Activated T-helper 2 cell treated with anti-CD3 and anti-CD28 coated beads, Interferon-gamma antibody, Interleukin-2, Interleukin-4, amounts not matched to agents 10 μg/mL and 5 μg/mL and 100 μg/mL, durations not matched to agents 14 hours and 24 hours and 36 hours (primary cell): ENCODE data around the gene SEPTIN12. TPM values are rescaled to one million over a fixed set of nuclear protein-coding genes. Genes with fewer than 3 reads are reported as not detected.

Experiments
- DNase-seq: peaks from one replicate; pipeline ENCODE4 v3.0.0; 2021; ENCODE audit warnings: low spot score
- H3K27ac Mint-ChIP-seq: one replicate; pipeline ENCODE4 v1.8.0; 2021; ENCODE audit warnings: mixed read lengths
- H3K27me3 Mint-ChIP-seq: one replicate; pipeline ENCODE4 v1.8.0; 2021; ENCODE audit warnings: low read depth, mixed read lengths
- H3K36me3 Mint-ChIP-seq: one replicate; pipeline ENCODE4 v1.8.0; 2021; ENCODE audit warnings: low read depth, mixed read lengths
- H3K4me1 Mint-ChIP-seq: one replicate; pipeline ENCODE4 v1.8.0; 2021; ENCODE audit warnings: low read depth, mixed read lengths
- H3K4me3 Mint-ChIP-seq: one replicate; pipeline ENCODE4 v1.8.0; 2021; ENCODE audit warnings: low read depth, mild to moderate bottlenecking, moderate library complexity, mixed read lengths
- H3K9me3 Mint-ChIP-seq: one replicate; pipeline ENCODE4 v1.8.0; 2021; ENCODE audit warnings: mixed read lengths
- intact Hi-C: fragments of 100-400 bp; cut with micrococcal nuclease; formaldehyde crosslinking; loops from one replicate; pipeline ENCODE4 v1.15.1; 2023
- total RNA-seq: library from RNA; stranded (reverse); gene quantifications from 2 replicates; pipeline ENCODE4 v1.2.3, GENCODE V29; 2022

Gene SEPTIN12
- total RNA-seq, 1 donor from 2014 or later, result not detected

GRCh38 chr16:4768549-4769305 lies 19.4 kb downstream of the SEPTIN12 start:
- Mint-ChIP-seq H3K4me3 (peak overlapping the region; percentile 88), H3K4me1 (peaks cover 13% of the 10 kb centered on the region), H3K27ac (peak overlapping the region; percentile 84), H3K9me3 (no peaks in the 10 kb centered on the region), H3K36me3 (peaks cover 10% of the 10 kb centered on the region), H3K27me3 (no peaks in the 10 kb centered on the region)
- intact Hi-C loops, result loop anchor here (1.0 to 5.0 kb wide), 3 partner anchors 79 to 189 kb away; partner anchors contain the start of genes GLYR1, MGRN1, SEC14L5 and UBN1
- DNase-seq, result peak; percentile 84

GRCh38 chr16:4767872-4768548 lies 20.1 kb downstream of the SEPTIN12 start:
- Mint-ChIP-seq H3K36me3 (peaks cover 13% of the 10 kb centered on the region), H3K4me1 (peaks cover 13% of the 10 kb centered on the region), H3K27ac (peak overlapping the region; percentile 84), H3K4me3 (peak overlapping the region; percentile 88), H3K9me3 (no peaks in the 10 kb centered on the region), H3K27me3 (no peaks in the 10 kb centered on the region)
- no peak for DNase-seq
- intact Hi-C loops, result loop anchor here (1.0 to 5.0 kb wide), 5 partner anchors 34 to 189 kb away; partner anchors contain the start of genes ANKS3, DNAAF8, GLYR1 and MGRN1

- Mint-ChIP-seq H3K9me3 (no peaks in the 10 kb centered on the region), H3K36me3 (peaks cover 23% of the 10 kb centered on the region), H3K27ac (peak within 1 kb of the TSS; percentile 84), H3K27me3 (no peaks in the 10 kb centered on the region), H3K4me1 (peaks cover 13% of the 10 kb centered on the region), H3K4me3 (peak within 1 kb of the TSS; percentile 88)
- intact Hi-C loops, result loop anchor here (1.0 to 5.0 kb wide), 3 partner anchors 33 to 190 kb away; partner anchors contain the start of genes ANKS3, DNAAF8, ROGDI and SEC14L5
- DNase-seq, result peak; percentile 95
Measured at GRCh38 chr16:4766875-4767628, 21.1 kb downstream of the SEPTIN12 start, which contains the start of gene ZNF500. ZNF500 (minus strand) TSS chr16:4767162; CDS start chr16:4765978, 1,184 bp downstream.

- intact Hi-C loops, result loop anchor here (5.0 kb wide), 1 partner anchor 192 kb away; the partner anchor contains the start of gene SEC14L5
- Mint-ChIP-seq H3K36me3 (peaks cover 25% of the 10 kb centered on the region), H3K27ac (peak overlapping the region; percentile 84), H3K4me3 (peak overlapping the region; percentile 85), H3K27me3 (no peaks in the 10 kb centered on the region), H3K4me1 (peaks cover 13% of the 10 kb centered on the region), H3K9me3 (no peaks in the 10 kb centered on the region)
- DNase-seq, result no peak
Measured at GRCh38 chr16:4765511-4766474, 22.4 kb downstream of the SEPTIN12 start.

- no peaks in the 10 kb centered on the region for H3K9me3 Mint-ChIP-seq
- H3K4me1 Mint-ChIP-seq, result peaks cover 13% of the 10 kb centered on the region
- H3K36me3 Mint-ChIP-seq, result peaks cover 43% of the 10 kb centered on the region
- H3K4me3 Mint-ChIP-seq, result peak overlapping the region; percentile 8
- no peaks in the 10 kb centered on the region for H3K27me3 Mint-ChIP-seq
- intact Hi-C loops, result no loop called here
- no peak for DNase-seq
- no peak overlapping the region for H3K27ac Mint-ChIP-seq
Measured at GRCh38 chr16:4763791-4764190, 24.4 kb downstream of the SEPTIN12 start.

- peaks cover 8% of the 10 kb centered on the region for H3K4me1 Mint-ChIP-seq
- H3K36me3 Mint-ChIP-seq, result peaks cover 50% of the 10 kb centered on the region
- no peak overlapping the region for H3K27ac Mint-ChIP-seq
- H3K27me3 Mint-ChIP-seq, result no peaks in the 10 kb centered on the region
- no peaks in the 10 kb centered on the region for H3K9me3 Mint-ChIP-seq
- DNase-seq, result no peak
- H3K4me3 Mint-ChIP-seq, result no peak overlapping the region
- intact Hi-C loops, result no loop called here
Measured at GRCh38 chr16:4762205-4762604, 25.9 kb downstream of the SEPTIN12 start.

GRCh38 chr16:4760221-4760910 lies 27.8 kb downstream of the SEPTIN12 start:
- intact Hi-C loops, result no loop called here
- Mint-ChIP-seq H3K4me3 (no peak overlapping the region), H3K9me3 (peaks cover 3% of the 10 kb centered on the region), H3K4me1 (no peaks in the 10 kb centered on the region), H3K27me3 (no peaks in the 10 kb centered on the region), H3K27ac (peak overlapping the region; percentile 5), H3K36me3 (peaks cover 62% of the 10 kb centered on the region)
- DNase-seq, result no peak

- Mint-ChIP-seq H3K4me3 (no peak overlapping the region), H3K27me3 (no peaks in the 10 kb centered on the region), H3K9me3 (peaks cover 3% of the 10 kb centered on the region), H3K27ac (no peak overlapping the region), H3K36me3 (peaks cover 66% of the 10 kb centered on the region), H3K4me1 (no peaks in the 10 kb centered on the region)
- no peak for DNase-seq
- intact Hi-C loops, result no loop called here
Measured at GRCh38 chr16:4755687-4756086, 32.5 kb downstream of the SEPTIN12 start.

- H3K27me3 Mint-ChIP-seq, result no peaks in the 10 kb centered on the region
- H3K27ac Mint-ChIP-seq, result no peak overlapping the region
- H3K4me3 Mint-ChIP-seq, result no peak overlapping the region
- H3K4me1 Mint-ChIP-seq, result no peaks in the 10 kb centered on the region
- intact Hi-C loops, result no loop called here
- peaks cover 3% of the 10 kb centered on the region for H3K9me3 Mint-ChIP-seq
- H3K36me3 Mint-ChIP-seq, result peaks cover 60% of the 10 kb centered on the region
- no peak for DNase-seq
Measured at GRCh38 chr16:4754865-4755264, 33.3 kb downstream of the SEPTIN12 start.

- Mint-ChIP-seq H3K4me1 (no peaks in the 10 kb centered on the region), H3K27ac (no peak overlapping the region), H3K4me3 (no peak overlapping the region), H3K9me3 (peaks cover 3% of the 10 kb centered on the region), H3K36me3 (peaks cover 44% of the 10 kb centered on the region), H3K27me3 (no peaks in the 10 kb centered on the region)
- intact Hi-C loops, result no loop called here
- DNase-seq, result no peak
Measured at GRCh38 chr16:4753227-4753626, 34.9 kb downstream of the SEPTIN12 start.

GRCh38 chr16:4752351-4753100 lies 35.6 kb downstream of the SEPTIN12 start:
- DNase-seq, result no peak
- intact Hi-C loops, result no loop called here
- H3K9me3 Mint-ChIP-seq, result peaks cover 3% of the 10 kb centered on the region
- H3K27me3 Mint-ChIP-seq, result no peaks in the 10 kb centered on the region
- no peak overlapping the region for H3K27ac Mint-ChIP-seq
- no peak overlapping the region for H3K4me3 Mint-ChIP-seq
- H3K4me1 Mint-ChIP-seq, result peaks cover 5% of the 10 kb centered on the region
- peaks cover 44% of the 10 kb centered on the region for H3K36me3 Mint-ChIP-seq
